GM21576 (cell line): Measurements from ENCODE around the gene DPP6.

Experiments used
- ATAC-seq: cut with Tn5 transposase; IDR thresholded peaks from one replicate; pipeline ENCODE4 v1.9.1; 2021; ENCODE audit warnings: mild to moderate bottlenecking, moderate library complexity; ENCODE audit not compliant: unreplicated experiment

DPP6 gene

DNA sequence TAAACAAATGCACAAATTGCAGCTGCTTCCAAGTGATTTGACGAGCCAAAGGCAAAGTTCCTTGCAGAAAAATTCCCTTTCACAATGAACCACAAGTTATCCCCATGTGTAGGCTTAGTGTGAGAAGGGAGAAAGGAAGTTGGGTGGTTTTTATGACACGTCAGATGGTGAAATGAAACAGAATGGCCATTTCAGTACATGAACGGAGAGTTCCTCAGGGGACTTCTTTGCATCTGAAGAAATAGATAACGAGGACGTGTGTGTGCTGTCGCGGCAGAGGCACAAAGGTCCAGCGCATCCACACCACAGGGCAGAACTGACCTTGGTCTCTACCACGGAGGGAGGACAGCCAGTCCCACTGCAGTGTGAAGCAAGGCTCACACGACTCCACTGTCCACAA lies 814.9 kb downstream of the DPP6 start:
- ATAC-seq = no peak

DNA sequence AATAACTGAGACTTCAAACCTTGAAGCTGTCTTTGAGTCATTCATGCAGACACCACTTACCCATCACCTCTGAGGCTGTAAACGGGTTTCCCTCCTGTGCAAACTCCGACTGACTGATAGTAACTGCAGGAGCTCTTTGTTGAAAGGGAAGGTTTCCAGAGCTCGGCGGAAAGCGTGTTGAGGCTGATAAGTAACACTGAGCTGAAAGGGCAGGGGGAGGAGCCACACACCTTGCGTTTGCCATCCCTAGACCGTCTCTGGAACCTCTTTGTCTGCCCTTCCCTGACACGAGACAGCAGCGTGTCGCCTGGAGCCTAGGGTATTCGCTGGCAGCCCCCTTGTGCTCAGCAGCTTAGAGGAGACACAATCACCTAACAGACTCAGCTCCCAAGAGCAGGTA lies 816.7 kb downstream of the DPP6 start:
- no peak for ATAC-seq

DNA sequence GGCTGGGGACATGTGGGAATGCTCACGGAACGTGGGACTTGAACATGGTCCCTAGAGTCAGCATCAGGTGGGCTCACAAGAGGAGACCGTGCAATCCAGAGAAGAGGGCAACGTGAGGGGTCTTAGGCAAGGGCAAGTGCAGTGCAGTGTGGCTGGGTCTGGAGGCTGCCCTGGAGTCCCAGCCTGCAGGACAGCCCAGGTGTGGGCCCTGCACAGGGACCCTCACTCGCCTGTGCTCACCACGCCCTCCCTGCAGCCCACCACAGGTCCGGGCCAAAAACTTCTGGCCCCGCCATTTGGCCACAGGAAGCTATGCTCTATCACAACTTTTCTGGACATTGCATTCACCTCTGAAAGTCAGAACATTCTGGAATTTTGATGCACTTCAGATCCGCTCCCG lies 817.2 kb downstream of the DPP6 start:
- ATAC-seq = no peak

DNA sequence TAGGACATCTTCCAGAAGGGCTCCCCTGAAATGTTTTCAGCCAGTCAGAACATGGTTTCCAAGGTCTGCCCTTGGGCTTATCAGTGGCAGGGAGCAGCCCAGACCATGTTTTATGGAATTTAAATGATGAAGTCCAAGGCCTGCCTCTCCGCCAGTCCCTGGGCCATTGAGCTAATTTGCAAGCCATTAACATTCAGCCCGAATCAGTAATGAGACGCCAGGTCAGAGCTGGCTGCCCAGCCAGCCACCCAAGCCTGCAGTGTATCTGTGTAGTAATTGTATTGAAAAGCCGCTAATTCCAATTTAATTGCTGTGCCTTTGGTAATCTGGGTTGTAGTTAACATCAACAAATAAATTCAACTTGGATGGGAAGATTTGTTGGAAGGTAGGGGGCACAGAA lies 819.3 kb downstream of the DPP6 start:
- ATAC-seq = no peak

DNA sequence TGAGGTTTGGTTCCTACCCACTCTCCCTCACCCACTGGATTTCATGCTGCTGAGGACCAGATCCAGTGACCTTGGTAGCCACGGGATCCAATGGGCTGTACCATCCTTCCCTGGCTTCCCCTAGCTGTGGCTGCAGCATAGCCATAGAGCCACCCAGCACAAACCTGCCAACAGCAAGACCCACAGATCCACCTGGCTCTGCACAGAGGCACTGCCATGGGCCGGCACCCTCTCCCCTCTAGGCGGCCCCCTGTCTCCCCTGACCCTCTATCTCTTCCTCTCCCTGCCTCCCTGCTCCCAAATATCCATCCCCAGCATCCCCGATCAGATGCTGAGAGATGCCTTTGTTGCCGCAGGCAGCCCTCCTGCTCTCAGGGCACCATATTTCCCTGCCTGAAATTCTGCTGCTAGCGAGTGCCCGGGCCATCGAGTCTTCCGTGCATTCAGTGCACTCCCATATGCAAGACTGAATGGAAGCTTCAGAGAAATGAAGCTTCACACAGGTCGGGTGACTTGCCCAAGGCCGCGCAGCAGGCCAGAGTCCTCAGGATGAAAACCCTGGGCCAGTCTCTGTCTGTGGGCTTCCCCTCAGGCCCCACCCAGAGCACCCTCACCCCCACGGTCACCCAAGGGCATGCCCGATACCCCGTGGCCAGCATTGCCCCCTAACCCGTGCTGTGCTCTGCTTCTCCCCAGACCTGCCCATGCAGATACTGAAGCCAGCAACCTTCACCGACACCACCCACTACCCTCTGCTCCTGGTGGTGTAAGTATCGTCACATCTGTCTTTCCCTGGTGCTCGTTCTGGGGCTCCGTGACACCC lies 819.9 kb downstream of the DPP6 start:
- no peak for ATAC-seq

DNA sequence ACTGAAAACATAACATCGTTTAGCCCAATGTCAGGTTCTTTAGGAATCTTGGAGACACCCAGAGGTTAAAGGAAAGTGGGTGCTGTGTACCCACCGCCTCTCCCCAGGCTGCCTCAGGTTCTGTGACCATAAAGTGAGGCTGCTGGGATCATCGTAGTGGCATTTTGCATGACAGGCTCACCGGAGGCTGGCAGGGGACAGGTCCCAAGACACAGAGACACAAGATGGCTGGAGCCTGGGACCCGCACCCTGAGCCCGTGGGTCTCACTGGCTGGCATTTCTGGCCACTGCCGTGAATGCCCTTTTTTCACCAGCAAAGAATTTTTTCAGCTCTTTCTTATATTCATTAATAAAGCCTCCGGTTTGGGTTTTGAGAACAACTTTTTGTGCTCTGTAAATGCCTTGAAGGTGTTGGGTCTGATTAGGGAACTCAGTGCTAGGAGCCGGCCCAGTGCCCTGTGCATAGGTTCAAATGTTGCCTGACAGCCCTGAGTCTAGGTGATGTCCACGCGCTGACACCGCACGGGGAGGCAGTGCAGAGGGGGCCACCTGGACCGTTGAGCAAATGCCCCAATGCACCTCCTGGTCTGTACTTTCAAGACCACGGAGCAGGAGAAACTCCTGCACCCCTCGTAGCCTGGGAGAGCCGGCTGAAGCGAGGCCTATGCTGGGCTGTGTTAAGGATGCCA lies 820.8 kb downstream of the DPP6 start:
- ATAC-seq = no peak

DNA sequence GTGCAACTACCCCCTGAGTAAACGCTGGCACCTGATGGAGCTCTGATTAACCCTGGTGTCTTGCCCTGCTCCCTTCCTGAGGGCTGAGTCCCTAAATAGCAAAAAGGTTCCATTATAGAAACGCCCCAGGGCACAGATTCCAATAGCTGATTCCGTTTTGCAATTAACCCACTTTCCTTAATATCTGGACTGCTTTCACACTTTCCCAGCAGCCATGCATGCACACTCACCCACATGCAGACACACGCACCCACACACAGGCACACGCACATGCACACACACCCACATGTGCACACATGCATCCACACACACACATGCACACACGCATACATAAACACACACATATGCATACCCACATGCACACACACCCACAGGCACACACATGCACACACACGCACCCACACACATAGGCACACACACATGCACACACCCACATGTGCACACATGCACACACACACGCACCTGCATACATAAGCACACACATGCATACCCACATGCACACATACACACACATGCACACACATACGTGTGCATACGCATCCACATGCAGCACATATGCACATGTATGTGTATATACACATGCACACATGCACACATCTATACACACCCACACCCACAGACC lies 821.4 kb downstream of the DPP6 start:
- ATAC-seq = no peak

DNA sequence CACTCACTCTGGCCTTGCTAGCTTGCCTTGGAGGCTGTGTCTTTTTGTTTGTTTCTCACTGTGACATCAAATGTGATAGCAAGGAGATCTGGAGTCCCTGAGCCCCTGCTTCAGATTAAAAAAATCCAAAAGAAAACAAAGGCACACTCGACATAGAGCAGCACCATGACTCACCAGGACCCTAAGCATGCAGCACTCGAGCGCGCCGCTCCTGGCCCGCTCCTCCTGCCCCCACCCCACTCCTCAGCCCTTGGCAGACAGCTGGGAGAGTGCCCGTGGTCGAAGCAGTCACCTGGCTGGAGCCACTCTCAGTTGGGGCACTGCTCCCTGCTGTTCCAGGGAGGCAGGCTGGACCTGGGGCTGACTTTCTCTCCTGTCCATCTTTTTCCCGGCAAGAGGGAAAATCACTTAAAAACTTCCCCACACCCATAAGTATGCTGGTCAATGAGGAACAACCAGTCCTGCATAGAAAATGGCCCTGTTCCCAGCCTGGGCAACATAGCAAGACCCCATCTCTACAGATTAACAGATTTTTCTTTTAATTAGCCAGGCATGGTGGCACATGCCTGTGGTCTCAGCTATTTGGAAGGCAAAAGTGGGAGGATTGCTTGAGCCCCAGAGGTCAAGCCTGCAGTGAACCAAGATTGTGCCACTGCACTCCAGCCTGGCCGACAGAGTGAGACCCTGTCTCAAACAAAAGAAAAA lies 822.4 kb downstream of the DPP6 start:
- no peak for ATAC-seq

DNA sequence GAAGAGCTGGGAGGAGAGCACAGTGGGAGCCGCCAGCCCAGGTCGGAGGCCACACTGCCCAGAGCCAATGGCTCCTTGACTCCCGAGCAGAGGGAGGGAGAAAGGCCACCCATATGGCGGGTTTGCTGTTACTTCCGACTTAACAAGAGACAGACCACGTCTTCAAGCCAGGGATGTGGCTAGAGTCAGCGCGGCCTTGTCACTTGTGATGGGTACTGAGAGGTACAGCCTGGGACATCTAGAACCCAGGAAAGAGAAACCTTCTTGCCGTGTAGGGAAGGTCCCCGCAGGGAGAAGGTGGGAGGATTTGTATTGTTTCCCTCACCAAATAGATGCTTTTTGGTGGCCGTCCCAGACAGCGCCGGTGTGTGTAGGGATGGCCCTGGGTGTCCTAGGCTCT lies 823.1 kb downstream of the DPP6 start:
- ATAC-seq = no peak

DNA sequence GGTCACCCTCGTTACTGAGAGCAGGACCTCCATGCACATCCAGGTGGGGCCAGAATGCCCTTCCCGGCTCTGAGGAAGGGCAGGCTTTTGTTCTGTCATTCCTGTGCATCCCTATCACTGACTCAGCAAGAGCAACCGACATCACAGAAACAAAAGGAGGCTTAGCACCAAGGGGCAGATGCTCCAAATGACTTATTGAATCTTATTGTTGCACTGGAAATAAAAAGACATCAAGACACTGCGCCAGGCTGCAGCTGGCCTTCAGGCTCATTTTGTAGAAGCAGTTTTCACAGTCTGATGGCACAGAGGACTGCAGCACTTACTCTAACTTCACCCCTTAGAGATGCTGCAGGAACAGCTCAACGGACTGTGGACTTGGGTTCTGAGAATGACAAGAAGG lies 824.3 kb downstream of the DPP6 start:
- ATAC-seq = no peak

DNA sequence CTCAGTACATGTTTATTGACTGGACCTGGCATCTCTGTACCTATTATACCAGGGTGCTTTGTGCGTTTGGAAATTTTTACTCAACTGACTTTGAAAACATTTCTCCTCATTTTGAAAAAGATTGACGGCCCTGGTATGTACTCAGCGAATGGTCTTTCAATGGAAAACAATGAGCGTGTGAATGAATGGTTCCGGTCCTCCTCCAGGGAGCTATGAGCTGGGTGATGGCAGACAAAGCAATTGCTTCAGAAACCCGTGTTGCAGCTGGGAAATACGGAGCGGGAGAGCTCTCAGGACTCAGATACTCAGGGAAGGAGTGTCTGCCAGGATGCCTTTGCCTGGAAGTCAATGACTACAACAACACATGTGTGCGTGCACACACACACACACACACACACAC lies 824.8 kb downstream of the DPP6 start:
- no peak for ATAC-seq

DNA sequence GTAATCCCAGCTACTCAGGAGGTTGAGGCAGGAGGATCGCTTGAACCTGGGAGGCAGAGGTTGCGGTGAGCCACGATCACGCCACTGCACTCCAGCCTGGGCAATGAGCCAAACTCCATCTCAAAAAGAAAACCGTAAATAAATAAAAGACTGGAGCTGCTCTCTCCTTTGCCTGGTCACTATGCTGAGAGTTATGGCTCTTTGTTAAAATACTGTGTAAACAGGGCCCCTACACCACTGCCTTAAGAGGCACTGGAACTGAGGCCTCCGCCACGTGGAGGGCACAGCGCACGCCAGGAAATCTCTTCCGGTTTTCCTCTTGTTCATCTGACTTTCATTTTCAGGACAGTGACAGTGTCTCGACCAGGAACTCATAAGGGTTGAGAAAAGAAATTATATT lies 827.4 kb downstream of the DPP6 start:
- no peak for ATAC-seq

DNA sequence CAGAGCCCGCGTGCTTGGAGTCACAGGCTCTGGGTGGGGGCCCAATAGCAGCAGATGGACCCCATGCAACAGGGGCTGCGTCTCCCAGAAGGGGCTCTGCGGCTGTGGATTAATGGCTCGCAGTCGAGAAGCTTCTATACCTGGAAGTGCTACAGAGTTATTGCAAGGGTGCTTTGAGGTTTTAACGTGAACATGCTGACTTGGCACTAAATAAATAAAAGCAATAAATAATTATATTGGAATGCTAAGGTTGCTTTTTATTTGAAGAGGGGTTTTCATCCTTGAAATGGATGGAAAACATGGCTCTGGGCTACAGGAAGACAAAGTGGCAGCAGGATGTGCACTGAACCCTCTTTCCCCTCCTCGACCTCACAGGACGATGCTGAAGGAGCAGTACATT lies 828.3 kb downstream of the DPP6 start:
- no peak for ATAC-seq

DNA sequence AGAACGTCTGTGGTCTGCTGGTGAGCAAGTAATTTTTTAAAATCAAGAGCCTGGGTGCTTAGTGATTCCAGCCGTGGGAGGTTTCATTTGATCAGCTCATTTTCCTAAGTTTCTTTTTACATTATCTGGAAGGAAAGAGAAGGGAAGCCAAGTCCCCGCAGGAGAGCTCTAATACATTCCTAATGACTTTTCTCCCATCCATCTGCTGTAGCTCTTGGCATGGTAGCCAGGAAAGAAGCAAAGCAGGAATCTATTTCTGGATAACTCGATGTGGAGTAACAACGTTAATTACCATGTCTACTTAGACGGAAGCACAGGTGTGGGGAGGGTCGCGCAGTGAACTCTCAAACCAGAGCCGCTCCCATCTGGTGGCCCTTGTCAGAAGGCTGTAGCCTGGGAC lies 828.8 kb downstream of the DPP6 start:
- no peak for ATAC-seq

DNA sequence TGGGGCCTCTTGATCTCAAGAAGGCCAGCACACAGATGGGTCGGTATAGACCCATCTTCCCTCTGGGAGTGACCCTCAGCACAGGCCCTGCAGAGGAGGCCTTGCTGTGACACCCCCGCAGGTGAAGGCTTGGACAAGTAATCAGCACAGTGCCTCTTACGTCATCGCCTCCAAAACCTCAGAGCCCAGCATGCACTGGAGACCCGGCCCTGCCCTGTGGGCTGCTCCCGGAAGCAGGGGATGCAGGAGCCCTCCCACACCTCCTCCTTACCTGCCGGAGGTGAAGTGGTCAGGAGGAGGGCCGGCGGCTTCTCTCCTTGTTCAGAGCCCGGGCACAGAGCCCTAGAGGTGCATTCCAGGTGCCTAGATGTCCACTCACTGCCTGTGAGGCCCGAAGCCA lies 829.3 kb downstream of the DPP6 start:
- no peak for ATAC-seq

DNA sequence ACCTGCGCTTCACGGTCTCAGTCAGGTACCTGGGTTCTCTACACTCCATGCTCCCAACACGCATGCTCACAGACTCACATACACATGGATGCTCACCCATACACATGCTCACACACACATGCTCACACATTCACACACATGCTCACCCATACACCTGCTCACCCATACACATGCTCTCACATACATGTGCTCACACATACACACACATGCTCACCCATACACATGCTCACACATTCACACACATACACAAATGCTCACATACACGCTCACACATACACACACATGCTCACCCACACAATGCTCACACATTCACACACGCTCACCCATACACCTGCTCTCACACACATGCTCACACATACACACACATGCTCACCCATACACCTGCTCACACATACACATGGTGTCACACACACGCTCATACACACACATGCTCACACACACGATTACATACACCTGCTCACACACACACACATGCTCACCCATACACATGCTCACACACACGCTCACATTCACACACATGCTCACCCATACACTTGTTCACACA lies 830.8 kb downstream of the DPP6 start:
- ATAC-seq = no peak

DNA sequence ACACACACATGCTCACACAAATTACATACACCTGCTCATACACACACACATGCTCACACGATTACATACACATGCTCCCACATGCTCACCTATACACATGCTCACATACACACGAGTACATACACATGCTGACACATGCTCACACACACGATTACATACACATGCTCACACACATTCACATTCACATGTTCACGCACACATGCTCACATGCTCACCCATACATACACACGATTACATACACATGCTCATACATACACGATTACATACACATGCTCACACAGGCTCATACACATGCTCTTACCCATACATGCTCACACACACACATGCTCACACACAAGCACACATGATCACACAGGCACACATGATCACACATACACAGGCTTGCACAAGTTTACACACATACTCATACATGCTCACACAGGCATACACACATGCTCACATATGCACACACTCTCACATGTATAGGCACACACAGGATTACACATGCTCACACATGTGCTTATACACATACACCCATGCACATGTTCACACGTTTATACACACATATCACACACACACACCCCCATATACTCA lies 832.2 kb downstream of the DPP6 start:
- ATAC-seq = no peak

DNA sequence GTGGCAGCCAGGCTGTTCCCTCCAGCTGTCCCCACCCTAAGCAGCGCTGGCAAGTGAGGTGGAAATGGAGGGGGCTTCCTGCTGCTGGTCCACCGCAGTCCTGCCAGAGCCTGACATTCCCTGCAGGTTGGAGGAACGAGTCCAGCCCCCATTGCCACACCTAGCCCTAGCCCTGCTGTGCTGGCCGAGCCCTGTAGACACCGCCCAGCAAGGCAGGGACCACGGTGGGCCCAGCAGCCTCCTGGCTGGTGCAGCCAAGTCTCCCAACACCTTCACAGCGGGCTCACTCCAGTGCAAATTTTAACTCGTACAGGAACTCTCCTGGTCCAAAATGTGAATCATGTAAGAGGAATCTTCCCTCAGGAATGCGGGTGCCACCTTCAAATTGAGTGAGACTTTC lies 834.4 kb downstream of the DPP6 start:
- ATAC-seq = no peak

DNA sequence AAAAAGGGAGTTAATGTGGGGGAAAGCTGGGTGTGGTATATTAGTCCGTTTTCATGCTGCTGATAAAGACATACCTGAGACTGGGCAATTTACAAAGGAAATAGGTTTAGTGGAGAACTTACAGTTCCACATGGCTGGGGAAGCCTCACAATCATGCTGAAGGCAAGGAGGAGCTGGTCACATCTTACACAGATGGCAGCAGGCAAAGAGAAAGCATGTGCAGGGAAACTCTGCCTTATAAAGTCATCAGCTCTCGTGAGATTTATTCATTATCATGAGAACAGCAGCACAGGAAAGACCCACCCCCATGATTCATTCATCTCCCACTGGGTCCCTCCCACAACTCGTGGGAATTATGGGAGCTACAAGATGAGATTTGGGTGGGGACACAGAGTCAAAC lies 836.5 kb downstream of the DPP6 start:
- ATAC-seq = no peak

DNA sequence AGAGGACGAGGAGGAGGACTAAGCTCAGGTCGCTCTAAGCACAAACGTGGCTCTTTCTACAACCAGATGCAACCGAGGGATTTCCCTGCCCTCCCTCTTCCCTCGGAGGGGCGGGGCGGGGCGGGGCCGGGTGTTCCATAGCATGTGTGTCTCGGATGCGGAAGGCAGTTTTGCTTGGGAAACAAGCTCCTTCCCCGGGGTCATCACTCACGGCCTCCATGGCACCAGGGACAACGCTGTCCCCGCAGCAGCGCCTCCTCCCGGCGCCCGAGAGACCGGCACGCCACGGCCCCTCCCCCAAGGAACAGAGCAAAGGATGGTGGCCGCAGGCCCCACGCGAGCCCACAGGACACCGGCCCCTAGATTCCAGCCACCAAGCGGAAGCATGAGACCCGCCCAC lies 840.3 kb downstream of the DPP6 start:
- ATAC-seq = no peak

DNA sequence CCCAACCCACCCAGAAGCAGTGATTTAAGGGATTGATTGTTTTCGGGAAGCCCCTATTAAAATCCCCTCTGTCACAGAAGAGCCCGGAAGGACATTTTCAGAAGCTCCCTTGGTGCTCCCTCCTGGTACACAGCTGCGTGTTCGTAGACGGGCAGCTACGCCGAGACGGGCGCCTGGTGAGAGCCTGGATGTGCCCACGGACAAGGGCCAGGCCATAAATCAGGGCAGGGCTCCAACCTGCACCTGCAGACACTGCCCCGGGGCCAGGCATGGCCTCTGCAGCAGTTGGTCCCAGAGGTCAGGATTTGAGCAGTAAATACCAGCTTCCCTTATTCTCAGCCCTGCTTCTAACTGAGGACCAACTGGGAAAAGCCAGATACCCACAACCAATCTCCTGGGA lies 843.9 kb downstream of the DPP6 start:
- no peak for ATAC-seq
